Epithelial cell of esophagus (primary cell): ENCODE results near the gene SGMS2.

Source experiments
- DNase-seq: peaks from one replicate; pipeline ENCODE4 v3.0.0; 2010; ENCODE audit warnings: low read depth
- H3K4me3 ChIP-seq: 2 replicates; pipeline ENCODE4 v1.5.1; 2011; ENCODE audit warnings: mild to moderate bottlenecking, low read length, control low read depth
- TF ChIP-seq, protein P1 (sequence below): IDR thresholded peaks from 2 replicates; pipeline ENCODE4 v1.5.1; 2011; ENCODE audit warnings: low read depth, mild to moderate bottlenecking, low read length, control low read depth, inconsistent platforms; ENCODE audit not compliant: insufficient read depth; ENCODE audit errors: missing control alignments

SGMS2 gene

DNA sequence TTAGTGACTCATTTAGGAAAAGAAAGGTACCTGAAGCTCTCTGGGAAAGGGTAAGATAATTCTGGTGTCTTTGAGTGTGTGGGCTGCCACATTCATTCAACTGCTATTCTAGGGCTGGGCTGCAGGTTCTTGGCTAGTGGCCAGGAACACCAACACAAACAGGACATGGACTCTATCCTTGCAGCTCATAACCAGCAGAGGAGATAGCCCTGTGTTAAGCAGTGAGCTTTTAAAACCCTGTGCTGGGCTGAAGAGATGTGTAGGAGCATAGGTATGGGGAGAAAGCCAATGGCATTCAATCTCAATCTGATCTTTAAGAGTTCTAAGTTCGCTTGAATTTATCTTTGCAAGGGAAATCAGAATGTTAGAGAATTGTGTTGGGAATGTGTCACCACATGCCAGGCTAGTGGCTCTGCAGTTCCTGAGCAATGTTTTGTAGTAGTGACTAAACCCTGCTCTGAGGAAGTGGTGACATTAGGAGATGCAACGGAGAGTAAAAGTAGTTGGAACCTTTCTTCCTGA is 39.2 kb downstream of the SGMS2 start:
- TF ChIP-seq, protein P1, sequence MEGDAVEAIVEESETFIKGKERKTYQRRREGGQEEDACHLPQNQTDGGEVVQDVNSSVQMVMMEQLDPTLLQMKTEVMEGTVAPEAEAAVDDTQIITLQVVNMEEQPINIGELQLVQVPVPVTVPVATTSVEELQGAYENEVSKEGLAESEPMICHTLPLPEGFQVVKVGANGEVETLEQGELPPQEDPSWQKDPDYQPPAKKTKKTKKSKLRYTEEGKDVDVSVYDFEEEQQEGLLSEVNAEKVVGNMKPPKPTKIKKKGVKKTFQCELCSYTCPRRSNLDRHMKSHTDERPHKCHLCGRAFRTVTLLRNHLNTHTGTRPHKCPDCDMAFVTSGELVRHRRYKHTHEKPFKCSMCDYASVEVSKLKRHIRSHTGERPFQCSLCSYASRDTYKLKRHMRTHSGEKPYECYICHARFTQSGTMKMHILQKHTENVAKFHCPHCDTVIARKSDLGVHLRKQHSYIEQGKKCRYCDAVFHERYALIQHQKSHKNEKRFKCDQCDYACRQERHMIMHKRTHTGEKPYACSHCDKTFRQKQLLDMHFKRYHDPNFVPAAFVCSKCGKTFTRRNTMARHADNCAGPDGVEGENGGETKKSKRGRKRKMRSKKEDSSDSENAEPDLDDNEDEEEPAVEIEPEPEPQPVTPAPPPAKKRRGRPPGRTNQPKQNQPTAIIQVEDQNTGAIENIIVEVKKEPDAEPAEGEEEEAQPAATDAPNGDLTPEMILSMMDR: no peak
- H3K4me3 ChIP-seq: no peak overlapping the region
- DNase-seq: peak; percentile 86

DNA sequence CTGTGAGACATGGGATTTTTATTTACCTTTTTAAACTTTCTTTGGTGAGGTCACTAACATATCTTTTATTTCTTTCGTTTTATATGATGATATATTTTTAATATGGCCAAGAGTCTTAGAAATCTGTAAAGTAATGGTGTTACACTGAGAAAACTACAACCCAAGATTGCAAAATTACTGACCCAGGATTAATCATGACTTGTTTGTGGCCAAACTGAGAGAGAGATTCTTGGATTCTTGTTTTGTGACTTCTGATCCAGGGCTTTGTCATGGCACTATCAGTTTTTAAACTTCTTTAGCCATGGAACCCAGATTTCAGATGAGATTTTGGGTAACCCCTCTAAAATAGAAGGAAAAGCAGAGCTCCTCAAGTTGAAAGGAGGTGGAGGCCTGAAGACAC is 42.0 kb downstream of the SGMS2 start:
- DNase-seq: peak; percentile 33
- TF ChIP-seq, protein P1: no peak
- H3K4me3 ChIP-seq: no peak overlapping the region

DNA sequence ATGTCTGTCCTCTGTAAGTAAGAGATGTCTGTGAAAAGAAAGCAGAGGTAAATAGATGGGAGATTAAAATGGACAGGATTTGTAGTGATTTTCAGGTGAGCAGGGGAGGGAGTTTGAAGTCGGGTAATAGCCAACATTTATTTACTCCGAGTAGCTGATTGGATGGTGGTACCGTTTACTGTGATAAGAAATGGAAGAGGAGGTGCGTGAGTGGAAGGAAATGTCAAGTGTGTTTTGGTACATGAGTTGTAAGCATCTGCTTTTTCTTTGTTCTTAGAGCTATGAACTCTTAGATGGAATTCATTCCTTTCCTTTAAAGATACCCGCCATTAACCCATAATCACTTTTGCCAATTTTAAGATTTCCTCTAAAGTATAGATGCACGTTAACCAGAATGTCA is 45.5 kb downstream of the SGMS2 start:
- TF ChIP-seq, protein P1: no peak
- DNase-seq: no peak
- H3K4me3 ChIP-seq: no peak overlapping the region

DNA sequence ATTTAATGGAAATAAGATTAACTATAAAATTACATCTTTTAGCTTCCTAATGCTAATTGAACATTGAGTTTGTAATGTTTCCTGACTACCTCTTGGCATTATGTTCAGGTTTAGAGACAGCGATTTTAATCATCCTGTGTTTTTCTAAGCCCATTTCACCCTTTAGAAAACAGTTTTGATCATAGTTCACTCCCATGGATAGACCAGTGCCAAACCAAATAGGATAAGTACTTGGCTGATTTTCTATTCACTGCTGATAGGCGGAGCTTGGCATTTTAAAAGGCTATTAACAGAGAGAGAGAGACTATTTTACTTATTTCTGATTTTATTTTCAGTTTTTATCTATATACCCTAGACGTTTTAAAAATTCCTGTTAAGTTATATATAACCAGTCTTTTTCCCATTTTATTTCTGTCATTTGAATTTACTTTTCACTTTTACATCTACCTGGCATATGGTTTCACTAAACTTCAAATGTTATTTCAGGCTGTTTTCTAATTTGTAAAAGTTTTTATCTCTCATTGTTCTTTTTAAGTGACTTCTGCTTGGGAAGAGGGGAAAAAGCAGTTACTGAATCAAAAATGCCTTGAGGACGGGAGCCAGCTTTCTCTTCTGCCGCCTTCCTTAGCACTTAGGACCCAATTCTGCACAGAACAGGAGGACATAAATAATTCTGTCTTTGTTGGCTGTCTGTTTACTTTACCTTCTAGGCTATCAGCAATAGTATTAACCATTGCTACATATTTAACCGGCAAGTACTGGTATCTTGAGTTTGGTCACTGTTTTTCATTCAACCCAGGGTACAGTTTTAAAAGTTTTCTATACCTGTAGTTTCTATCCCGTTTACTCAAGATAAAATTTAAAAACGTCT is 46.4 kb downstream of the SGMS2 start:
- no peak for DNase-seq
- TF ChIP-seq, protein P1: no peak
- H3K4me3 ChIP-seq: no peak overlapping the region

DNA sequence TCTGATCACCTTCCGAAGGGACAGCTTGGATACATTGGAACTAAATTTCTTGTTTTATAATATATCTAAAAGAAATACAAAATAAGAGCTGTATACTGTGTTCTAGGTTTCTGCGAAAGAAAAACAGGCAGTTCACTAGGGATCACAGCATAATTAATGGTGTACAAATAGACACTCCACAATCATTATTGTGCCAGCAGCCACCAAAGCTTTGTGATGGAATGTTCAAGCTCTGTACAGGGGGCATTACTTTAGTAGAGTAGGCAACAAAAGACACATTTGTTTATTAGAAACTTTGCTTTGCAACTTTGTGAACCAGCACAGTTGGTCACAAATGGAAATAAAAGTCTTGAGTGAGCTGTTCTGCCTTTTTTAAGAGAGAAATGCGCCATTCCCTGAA is 49.3 kb downstream of the SGMS2 start:
- TF ChIP-seq, protein P1: no peak
- H3K4me3 ChIP-seq: no peak overlapping the region
- DNase-seq: no peak

DNA sequence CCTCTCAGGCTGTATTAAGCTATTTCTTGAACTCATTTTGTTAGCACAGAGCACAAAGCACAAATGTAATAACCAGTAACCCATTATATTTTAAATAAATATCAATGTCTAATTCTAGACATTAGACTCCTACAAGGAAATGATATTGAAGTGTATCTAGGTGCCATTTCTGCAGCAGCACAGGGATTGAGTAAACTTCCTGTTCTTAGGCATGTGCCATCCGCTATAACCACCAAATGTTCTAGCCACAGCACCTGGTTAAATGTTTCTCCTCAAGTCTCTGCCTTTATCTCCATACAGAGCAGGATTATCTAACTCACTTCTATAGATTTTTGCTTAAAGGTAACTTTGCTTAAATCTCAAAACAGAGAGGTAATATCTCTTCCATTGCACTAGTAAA is 51.4 kb downstream of the SGMS2 start:
- TF ChIP-seq, protein P1: no peak
- no peak overlapping the region for H3K4me3 ChIP-seq
- no peak for DNase-seq
